Transverse colon (tissue), 4 donors: ENCODE results near the gene UNC80. TPM values are rescaled to one million over a fixed set of nuclear protein-coding genes. Genes with fewer than 3 reads are reported as not detected.

ENCODE experiments used
- DNase-seq: peaks from one replicate; pipeline ENCODE4 v3.0.0-alpha.2; 2019
- H3K27ac ChIP-seq, 4 donors: fragments of 200-600 bp; sonication (generic); 2 replicates each; pipeline ENCODE4 v1.5.1; 2016 to 2018; ENCODE audit warnings: inconsistent platforms in 4 of 4
- H3K27me3 ChIP-seq: fragments of 200-600 bp; sonication (generic); 2 replicates; pipeline ENCODE4 v1.5.1; 2017; ENCODE audit warnings: inconsistent platforms
- H3K36me3 ChIP-seq, 4 donors: fragments of 200-600 bp; sonication (generic); 2 replicates each; pipeline ENCODE4 v1.5.1; 2017 to 2019; ENCODE audit warnings: inconsistent platforms in 4 of 4
- H3K4me1 ChIP-seq, 4 donors: fragments of 200-600 bp; sonication (generic); 2 replicates each; pipeline ENCODE4 v1.5.1; 2017 to 2020; ENCODE audit warnings: inconsistent platforms in 4 of 4
- H3K4me3 ChIP-seq, 4 donors: fragments of 200-600 bp; sonication (generic); 1 replicate in 1 of 4; 2 replicates in 3 of 4; pipeline versions ENCODE4 v1.5.1 to v1.6.1; 2017 to 2019; ENCODE audit warnings: inconsistent platforms in 4 of 4
- H3K9me3 ChIP-seq, 2 donors: fragments of 200-600 bp; sonication (generic); 2 replicates each; pipeline ENCODE4 v1.5.1; 2017 to 2019; ENCODE audit warnings: inconsistent platforms in 2 of 2
- CTCF ChIP-seq, 5 experiments: fragments of 200-600 bp in 3 of 5; fragments of 450-650 bp in 2 of 5; sonication (generic) in 3 of 5; IDR thresholded peaks; 1 replicate in 2 of 5; 2 replicates in 3 of 5; pipeline ENCODE4 v1.5.1; 2016 to 2017; ENCODE audit warnings: antibody characterized with exemption in 5 of 5, inconsistent platforms in 3 of 5, mild to moderate bottlenecking in 2 of 5, moderate library complexity in 1 of 5
- EP300 ChIP-seq: sonication (generic); formaldehyde crosslinking; IDR thresholded peaks from one replicate; pipeline ENCODE4 v1.6.1; 2017; ENCODE audit warnings: antibody characterized with exemption, low read depth
- POLR2A ChIP-seq: fragments of 450-650 bp; IDR thresholded peaks from one replicate; pipeline ENCODE4 v1.6.1; 2016; ENCODE audit warnings: antibody characterized with exemption, mild to moderate bottlenecking, moderate library complexity
- POLR2AphosphoS5 ChIP-seq, 3 donors: sonication (generic); formaldehyde crosslinking; IDR thresholded peaks; one replicate each; pipeline ENCODE4 v1.6.1; 2016; ENCODE audit warnings: antibody characterized with exemption in 3 of 3
- WGBS, 2 donors: methylation state at CpG; one replicate each; pipeline ENCODE4 v1.1.5; 2018; ENCODE audit warnings: low coverage in 1 of 2; 5-methylcytosine and 5-hydroxymethylcytosine counted together
- in situ Hi-C, 4 donors: fragments of 200-750 bp; cut with MboI; loops; one replicate each; pipeline versions ENCODE4 v1.15.0 to v1.15.1; 2017; ENCODE audit warnings: low sequenced_read_pairs in 3 of 4, low pct_ligation_motif_present in 1 of 4, low pct_unique_long_range_greater_than_20kb in 1 of 4
- intact Hi-C: fragments of 100-400 bp; cut with DNase I; formaldehyde crosslinking; loops from one replicate; pipeline ENCODE4 v1.15.1; 2023; ENCODE audit warnings: low total_unique reads
- total RNA-seq, 4 donors: library from RNA; depleted of rRNA; stranded (reverse); fragments of >200 nt; gene quantifications; one replicate each; pipeline ENCODE4 v1.1.0, GENCODE V29; 2016

UNC80 gene
- total RNA-seq, 4 donors from 2014 or later = 0.14 to 0.75 (median 0.16) TPM; not detected in 1

GRCh38 chr2:210000464-210001324 lies 229.1 kb downstream of the UNC80 start:
- no peak for TF ChIP-seq POLR2A
- TF ChIP-seq CTCF (IDR thresholded peaks at IDR 0.05) = no peak
- no peak for TF ChIP-seq EP300
- TF ChIP-seq POLR2AphosphoS5 (IDR thresholded peaks at IDR 0.05) = no peak
- peaks cover 6 to 34% (median 23%) of the 10 kb centered on the region in 4 donors for H3K4me1 ChIP-seq
- H3K27ac ChIP-seq = no peak overlapping the region
- H3K9me3 ChIP-seq = no peaks in the 10 kb centered on the region
- in situ Hi-C loops = no loop called here
- WGBS, 2 donors = 97% methylated on average over 32 of the region's 32 CpGs; no CpG with 5 or more reads in 1 of the 2 donors
- H3K4me3 ChIP-seq = no peak overlapping the region
- no peaks in the 10 kb centered on the region for H3K36me3 ChIP-seq
- no peak for DNase-seq
- intact Hi-C loops = loop anchor here (10.0 kb wide), 1 partner anchor 174 kb away; the partner anchor contains the start of gene KANSL1L
- H3K27me3 ChIP-seq = no peaks in the 10 kb centered on the region

- Histone ChIP-seq H3K4me3 (peak within 1 kb of the TSS; percentile 58 to 94 (median 82)), H3K4me1 (peaks cover 6 to 47% (median 24%) of the 10 kb centered on the region in 4 donors), H3K9me3 (no peaks in the 10 kb centered on the region), H3K36me3 (no peaks in the 10 kb centered on the region), H3K27me3 (no peaks in the 10 kb centered on the region), H3K27ac (peak within 1 kb of the TSS; percentile 81 to 91 (median 85))
- intact Hi-C loops (loop anchor here (10.0 kb wide), 1 partner anchor 172 kb away; the partner anchor contains the start of gene KANSL1L), in situ Hi-C loops (no loop called here)
- WGBS, 2 donors = 1 to 2% methylated on average over 13 to 57 of the region's 58 CpGs
- TF ChIP-seq POLR2AphosphoS5 (IDR thresholded peaks at IDR 0.05) = peak; percentile 37 to 74 (median 72)
- TF ChIP-seq CTCF (IDR thresholded peaks at IDR 0.05) = no peak
- TF ChIP-seq POLR2A = peak; percentile 61
- TF ChIP-seq EP300 = no peak
- DNase-seq = peak; percentile 98
Measured at GRCh38 chr2:210002158-210003157, 230.8 kb downstream of the UNC80 start, which contains the start of gene RPE. TSS of gene RPE (plus strand) at chr2:210002638. CDS start at chr2:210002662, 24 bp downstream.

GRCh38 chr2:210003359-210003758 lies 231.7 kb downstream of the UNC80 start:
- DNase-seq = no peak
- Histone ChIP-seq H3K27ac (peak overlapping the region; percentile 81 to 91 (median 85)), H3K27me3 (no peaks in the 10 kb centered on the region), H3K4me1 (peaks cover 6 to 47% (median 24%) of the 10 kb centered on the region in 4 donors), H3K4me3 (peak overlapping the region; percentile 58 to 94 (median 82)), H3K36me3 (no peaks in the 10 kb centered on the region), H3K9me3 (no peaks in the 10 kb centered on the region)
- no peak for TF ChIP-seq CTCF (IDR thresholded peaks at IDR 0.05)
- TF ChIP-seq POLR2A = no peak
- no peak for TF ChIP-seq EP300
- TF ChIP-seq POLR2AphosphoS5 (IDR thresholded peaks at IDR 0.05) = no peak
- intact Hi-C loops (loop anchor here (10.0 kb wide), 1 partner anchor 171 kb away; the partner anchor contains the start of gene KANSL1L), in situ Hi-C loops (no loop called here)
- WGBS, 2 donors = 22 to 32% methylated on average over 2 of the region's 2 CpGs
